HG02885 (cell line): ENCODE data around the gene DACT3.
"Not testable (repeated sequence)": the region's sequence is repeated elsewhere in the genome, so short reads cannot be mapped to it uniquely, and the experiment has no call there.

Experiments used
- ATAC-seq: cut with Tn5 transposase; IDR thresholded peaks from one replicate; pipeline ENCODE4 v1.9.1; 2021; ENCODE audit warnings: mild to moderate bottlenecking; ENCODE audit not compliant: unreplicated experiment, poor library complexity

DACT3 gene

GRCh38 chr19:46634656-46635218 is 26.2 kb downstream of the DACT3 start:
- no peak for ATAC-seq

- peak; percentile 67 for ATAC-seq
These were observed 26.8 kb downstream of the DACT3 start for GRCh38 chr19:46634045-46634655.

GRCh38 chr19:46633130-46633529 is 27.9 kb downstream of the DACT3 start:
- no peak for ATAC-seq

GRCh38 chr19:46631481-46631880 is 29.5 kb downstream of the DACT3 start:
- no peak for ATAC-seq

- no peak for ATAC-seq
These were observed 30.3 kb downstream of the DACT3 start for GRCh38 chr19:46630586-46631205.

- ATAC-seq = no peak
These were observed 31.4 kb downstream of the DACT3 start for GRCh38 chr19:46629546-46630025.

- ATAC-seq = not testable (repeated sequence)
These were observed 32.0 kb downstream of the DACT3 start for GRCh38 chr19:46628970-46629369.

GRCh38 chr19:46626446-46626845 is 34.5 kb downstream of the DACT3 start:
- ATAC-seq = no peak

- no peak for ATAC-seq
These were observed 35.3 kb downstream of the DACT3 start for GRCh38 chr19:46625731-46626130.

GRCh38 chr19:46624958-46625661 is 35.9 kb downstream of the DACT3 start, which contains the start of gene PTGIR:
PTGIR (minus strand) TSS chr19:46625089; CDS start chr19:46624225, 864 bp downstream.
- ATAC-seq = no peak

GRCh38 chr19:46623915-46624502 is 37.0 kb downstream of the DACT3 start:
- no peak for ATAC-seq

- no peak for ATAC-seq
These were observed 38.9 kb downstream of the DACT3 start for GRCh38 chr19:46622118-46622446.

GRCh38 chr19:46621191-46622117 is 39.5 kb downstream of the DACT3 start:
- ATAC-seq = no peak

- no peak for ATAC-seq
These were observed 40.3 kb downstream of the DACT3 start for GRCh38 chr19:46620716-46621115.

GRCh38 chr19:46620267-46620666 is 40.7 kb downstream of the DACT3 start:
- no peak for ATAC-seq

GRCh38 chr19:46618670-46619231 is 42.2 kb downstream of the DACT3 start:
- no peak for ATAC-seq

- ATAC-seq = no peak
These were observed 43.4 kb downstream of the DACT3 start for GRCh38 chr19:46617601-46618000.

GRCh38 chr19:46616631-46617322 is 44.2 kb downstream of the DACT3 start:
- ATAC-seq = no peak

GRCh38 chr19:46615966-46616365 is 45.0 kb downstream of the DACT3 start:
- no peak for ATAC-seq
